Loucy (cell line): ENCODE measurements around the gene ABHD17A.

Source experiments
- EZH2phosphoT487 ChIP-seq: fragments of 200-600 bp; IDR thresholded peaks from 2 replicates; pipeline ENCODE4 v1.6.1; 2018; ENCODE audit warnings: antibody characterized with exemption, mild to moderate bottlenecking, moderate library complexity, borderline replicate concordance
- TF ChIP-seq, protein P1 (sequence below): fragments of 200-600 bp; sonication (generic); conservative IDR thresholded peaks from 2 replicates; pipeline ENCODE4 v1.5.1; 2014; ENCODE audit warnings: mild to moderate bottlenecking, antibody characterized with exemption, low read length

DNA sequence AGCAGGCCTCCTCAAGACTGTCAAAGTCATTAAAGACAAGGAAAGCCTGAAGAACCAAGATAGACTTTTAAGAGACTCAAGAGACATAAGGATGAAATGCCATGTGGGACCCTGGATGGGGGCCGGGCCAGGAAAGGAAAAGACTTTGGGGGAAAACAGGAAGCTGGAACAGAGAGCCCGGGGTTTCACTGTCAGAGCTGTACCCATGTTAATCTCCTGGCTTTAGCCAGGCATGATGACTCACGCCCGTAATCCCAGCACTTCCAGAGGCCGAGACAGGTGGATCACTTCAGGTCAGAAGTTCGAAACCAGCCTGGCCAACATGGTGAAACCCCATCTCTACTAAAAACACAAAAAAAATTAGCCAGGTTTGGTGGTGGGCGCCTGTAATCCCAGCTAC lies 16.3 kb downstream of the ABHD17A start:
- TF ChIP-seq, protein P1, sequence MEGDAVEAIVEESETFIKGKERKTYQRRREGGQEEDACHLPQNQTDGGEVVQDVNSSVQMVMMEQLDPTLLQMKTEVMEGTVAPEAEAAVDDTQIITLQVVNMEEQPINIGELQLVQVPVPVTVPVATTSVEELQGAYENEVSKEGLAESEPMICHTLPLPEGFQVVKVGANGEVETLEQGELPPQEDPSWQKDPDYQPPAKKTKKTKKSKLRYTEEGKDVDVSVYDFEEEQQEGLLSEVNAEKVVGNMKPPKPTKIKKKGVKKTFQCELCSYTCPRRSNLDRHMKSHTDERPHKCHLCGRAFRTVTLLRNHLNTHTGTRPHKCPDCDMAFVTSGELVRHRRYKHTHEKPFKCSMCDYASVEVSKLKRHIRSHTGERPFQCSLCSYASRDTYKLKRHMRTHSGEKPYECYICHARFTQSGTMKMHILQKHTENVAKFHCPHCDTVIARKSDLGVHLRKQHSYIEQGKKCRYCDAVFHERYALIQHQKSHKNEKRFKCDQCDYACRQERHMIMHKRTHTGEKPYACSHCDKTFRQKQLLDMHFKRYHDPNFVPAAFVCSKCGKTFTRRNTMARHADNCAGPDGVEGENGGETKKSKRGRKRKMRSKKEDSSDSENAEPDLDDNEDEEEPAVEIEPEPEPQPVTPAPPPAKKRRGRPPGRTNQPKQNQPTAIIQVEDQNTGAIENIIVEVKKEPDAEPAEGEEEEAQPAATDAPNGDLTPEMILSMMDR, result no peak
- TF ChIP-seq EZH2phosphoT487, result no peak
